Panc1 (cell line): ENCODE measurements around the gene HTR2C. TPM values are rescaled to one million over a fixed set of nuclear protein-coding genes. Genes with fewer than 3 reads are reported as not detected.

Experiments used
- ATAC-seq: fragments of 200-7000 bp; cut with Tn5 transposase; 2 replicates; pipeline ENCODE4 v1.9.1; 2020; ENCODE audit warnings: mild to moderate bottlenecking, moderate library complexity
- Bru-seq: library from RNA; stranded (reverse); fragments of 400-500 nt; gene quantifications from one replicate; lab custom pipeline; 2021; lab: Mats Ljungman, UMichigan
- BruChase-seq, 2 experiments: library from RNA; stranded (reverse); fragments of 400-500 nt; gene quantifications; one replicate each; lab custom pipeline; 2021; lab: Mats Ljungman, UMichigan
- BruUV-seq: library from RNA; stranded (reverse); fragments of 400-500 nt; replicated peaks from 2 replicates; lab custom pipeline; 2021; lab: Mats Ljungman, UMichigan
- CTCF ChIA-PET: fragments of 300-600 bp; sonication (Branson Sonifier 250); formaldehyde crosslinking; loops from one replicate; lab custom pipeline; 2022; ENCODE audit warnings: antibody characterized with exemption; lab: Charles Lee
- POLR2A ChIA-PET: fragments of 300-600 bp; sonication (Branson Sonifier 250); formaldehyde crosslinking; loops from one replicate; lab custom pipeline; 2022; ENCODE audit warnings: antibody characterized with exemption; lab: Charles Lee
- DNase-seq: peaks from one replicate; pipeline ENCODE4 v3.0.0-alpha.2; 2010; ENCODE audit warnings: low read depth, low spot score
- H3K27ac ChIP-seq: 2 replicates; pipeline ENCODE4 v1.5.1; 2011; ENCODE audit warnings: mild to moderate bottlenecking, low read length, inconsistent platforms
- H3K27me3 ChIP-seq: fragments of 200-500 bp; sonication (Bioruptor generic); 2 replicates; pipeline ENCODE4 v1.6.0; 2014; ENCODE audit warnings: low read length, inconsistent platforms; ENCODE audit not compliant: control insufficient read depth, insufficient read depth
- H3K36me3 ChIP-seq: fragments of 200-500 bp; sonication (Bioruptor generic); 2 replicates; pipeline ENCODE4 v1.5.1; 2014; ENCODE audit warnings: inconsistent platforms, mild to moderate bottlenecking, low read length, moderate library complexity; ENCODE audit not compliant: control insufficient read depth, insufficient read depth
- H3K4me1 ChIP-seq: 2 replicates; pipeline ENCODE4 v1.5.1; 2011; ENCODE audit warnings: inconsistent platforms, mild to moderate bottlenecking, low read length, moderate library complexity; ENCODE audit not compliant: control insufficient read depth, insufficient read depth
- H3K4me3 ChIP-seq, 2 experiments: 2 replicates each; pipeline ENCODE4 v1.5.1; 2011 to 2012; ENCODE audit warnings: low read depth in 2 of 2, low read length in 2 of 2, mild to moderate bottlenecking in 2 of 2, inconsistent platforms in 1 of 2, moderate library complexity in 1 of 2
- H3K9me3 ChIP-seq: fragments of 200-500 bp; sonication (Bioruptor generic); 2 replicates; pipeline ENCODE4 v1.5.1; 2014; ENCODE audit warnings: low read depth, mild to moderate bottlenecking, inconsistent platforms, low read length, moderate library complexity; ENCODE audit not compliant: control insufficient read depth, insufficient read depth
- CTCF ChIP-seq: fragments of 450-650 bp; IDR thresholded peaks from 2 replicates; pipeline ENCODE4 v1.5.1; 2017; ENCODE audit warnings: mild to moderate bottlenecking
- POLR2AphosphoS5 ChIP-seq: IDR thresholded peaks from 2 replicates; pipeline ENCODE4 v1.6.1; 2012; ENCODE audit warnings: mild to moderate bottlenecking, low read depth, low read length, moderate library complexity
- REST ChIP-seq, 2 experiments: IDR thresholded peaks; 2 replicates each; pipeline ENCODE4 v1.6.1; 2011 to 2012; ENCODE audit warnings: low read depth in 2 of 2, control low read depth in 1 of 2, low read length in 1 of 2, mild to moderate bottlenecking in 1 of 2, moderate library complexity in 1 of 2; ENCODE audit not compliant: insufficient read depth in 1 of 2
- SIN3A ChIP-seq: IDR thresholded peaks from 2 replicates; pipeline ENCODE4 v1.6.1; 2012; ENCODE audit warnings: low read depth, mild to moderate bottlenecking, low read length, moderate library complexity, borderline replicate concordance; ENCODE audit not compliant: insufficient read depth
- TCF7L2 ChIP-seq: IDR thresholded peaks from 2 replicates; pipeline ENCODE4 v1.6.1; 2011; ENCODE audit warnings: mild to moderate bottlenecking, low read depth, low read length, inconsistent platforms
- in situ Hi-C: cut with HindIII; loops from 2 replicates; pipeline ENCODE4 v1.10.0; 2016; ENCODE audit warnings: low sequenced_read_pairs, low pct_unique_long_range_greater_than_20kb
- intact Hi-C: fragments of 100-400 bp; cut with micrococcal nuclease; formaldehyde crosslinking; loops from one replicate; pipeline ENCODE4 v1.10.0; 2022; ENCODE audit not compliant: unreplicated experiment
- long read RNA-seq: library from polyadenylated mRNA; unstranded; transcript quantifications from one replicate; pipeline ENCODE4 v2.0.0, GENCODE V29; 2021; ENCODE audit not compliant: unreplicated experiment
- polyA plus RNA-seq: library from polyadenylated mRNA; unstranded; fragments of >200 nt; gene quantifications from one replicate; pipeline ENCODE4 v1.2.1, GENCODE V29; 2012; ENCODE audit warnings: missing spikeins; ENCODE audit not compliant: insufficient read length
- total RNA-seq: library from RNA; stranded (reverse); gene quantifications from one replicate; pipeline ENCODE4 v1.2.1, GENCODE V29; 2021; ENCODE audit not compliant: unreplicated experiment

HTR2C gene
- total RNA-seq (not detected), Bru-seq, nascent RNA (percentile 1 among the genes with signal in this experiment), BruChase-seq, experiment 1, labeled RNA remaining after a 2-hour chase (percentile 0 among the genes with signal in this experiment), BruChase-seq, experiment 2, labeled RNA remaining after a 6-hour chase (percentile 2 among the genes with signal in this experiment)
- not detected for polyA plus RNA-seq
- long read RNA-seq, result 0 reads

GRCh38 chrX:114583646-114584374 lies at the start of gene HTR2C:
HTR2C (plus strand) TSS chrX:114584086; CDS start chrX:114726937, 142,851 bp downstream.
- intact Hi-C loops, result no loop called here
- Histone ChIP-seq H3K36me3 (no peaks in the 10 kb centered on the region), H3K4me3 (no peak within 1 kb of the TSS; a peak in 1 of 4 replicates), H3K27ac (no peak within 1 kb of the TSS), H3K4me1 (no peaks in the 10 kb centered on the region), H3K9me3 (no peaks in the 10 kb centered on the region), H3K27me3 (peaks cover 7% of the 10 kb centered on the region)
- DNase-seq, result no peak
- TF ChIP-seq SIN3A, result no peak
- no peak for TF ChIP-seq POLR2AphosphoS5
- TF ChIP-seq REST (IDR thresholded peaks at IDR 0.05; ENCODE audit: insufficient read depth in 1 of 2, low read depth in 2 of 2, low read length in 1 of 2), result no peak
- TF ChIP-seq CTCF, result no peak
- no peak for TF ChIP-seq TCF7L2
- in situ Hi-C loops, result no loop called here
- no TSS peak for BruUV-seq
- no peak for ATAC-seq
- ChIA-PET CTCF (no interaction called here), POLR2A (no interaction called here)

- Histone ChIP-seq H3K27ac (no peak overlapping the region), H3K27me3 (peaks cover 7% of the 10 kb centered on the region), H3K4me3 (no peak overlapping the region), H3K4me1 (no peaks in the 10 kb centered on the region), H3K36me3 (no peaks in the 10 kb centered on the region), H3K9me3 (no peaks in the 10 kb centered on the region)
- ATAC-seq, result no peak
- CTCF ChIA-PET, result no interaction called here
- BruUV-seq, result no TSS peak
- TF ChIP-seq CTCF (peak; percentile 42; the same call in 1 of the 2 replicates), SIN3A (no peak)
- intact Hi-C loops (no loop called here), in situ Hi-C loops (no loop called here)
- DNase-seq, result no peak
- POLR2A ChIA-PET, result no interaction called here
Observed at GRCh38 chrX:114580336-114580735, 3.5 kb upstream of the HTR2C start.
